Left kidney (tissue), 2 donors: ENCODE data around the gene CATSPERZ. TPM values are rescaled to one million over a fixed set of nuclear protein-coding genes. Genes with fewer than 3 reads are reported as not detected.
"Not testable (repeated sequence)": the region's sequence is repeated elsewhere in the genome, so short reads cannot be mapped to it uniquely, and the experiment has no call there.

ENCODE experiments used
- DNase-seq: peaks from one replicate; pipeline ENCODE4 v3.0.0-alpha.2; 2013
- polyA plus RNA-seq: library from polyadenylated mRNA; unstranded; fragments of 120-200 nt; gene quantifications from one replicate; pipeline ENCODE4 v1.2.1, GENCODE V29; 2013; ENCODE audit not compliant: insufficient read length

The CATSPERZ gene
- polyA plus RNA-seq, 1 donor = not detected

DNA sequence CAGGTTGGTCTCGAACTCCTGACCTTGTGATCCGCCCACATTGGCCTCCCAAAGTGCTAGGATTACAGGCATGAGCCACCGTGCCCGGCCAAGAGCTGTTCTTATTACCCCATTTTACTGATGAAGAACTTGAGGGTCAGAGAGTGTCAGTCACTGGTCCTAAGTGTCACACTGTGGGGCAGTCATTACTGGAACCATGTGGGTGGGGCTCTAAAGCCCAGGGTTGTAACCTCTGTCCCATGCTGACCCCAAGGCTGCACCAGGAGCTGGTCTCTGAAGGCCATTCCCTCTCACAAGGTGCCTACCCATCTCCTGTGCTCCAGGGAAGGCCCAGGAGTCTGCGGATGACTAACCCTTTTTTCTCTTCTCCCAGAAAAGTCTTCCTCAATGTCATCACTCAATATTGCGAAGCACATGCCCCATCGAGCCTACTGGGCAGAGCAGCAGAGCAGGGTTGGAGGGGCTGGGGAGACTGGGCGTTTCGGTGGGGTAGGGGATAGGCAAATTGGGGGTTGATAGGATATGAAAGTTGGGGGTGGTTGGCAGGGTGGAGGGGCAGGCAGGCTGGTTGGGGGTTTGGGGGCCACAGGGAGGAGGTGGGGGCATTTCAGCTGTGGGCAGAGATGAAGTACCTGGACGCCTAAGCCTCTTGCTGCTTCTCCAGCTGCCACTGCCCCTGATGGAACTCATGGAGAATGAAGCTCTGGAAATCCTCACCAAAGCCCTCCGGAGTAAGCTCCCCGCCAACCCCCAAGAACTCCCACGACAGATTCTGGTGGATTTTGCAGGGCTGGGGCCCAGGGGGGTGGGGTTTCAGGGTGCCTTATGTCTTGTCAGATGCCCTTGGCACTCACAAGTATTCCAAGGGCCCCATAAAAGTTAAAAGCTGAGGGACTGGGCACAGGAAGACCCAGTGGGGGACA is 3.2 kb downstream of the CATSPERZ start:
- no peak for DNase-seq

DNA sequence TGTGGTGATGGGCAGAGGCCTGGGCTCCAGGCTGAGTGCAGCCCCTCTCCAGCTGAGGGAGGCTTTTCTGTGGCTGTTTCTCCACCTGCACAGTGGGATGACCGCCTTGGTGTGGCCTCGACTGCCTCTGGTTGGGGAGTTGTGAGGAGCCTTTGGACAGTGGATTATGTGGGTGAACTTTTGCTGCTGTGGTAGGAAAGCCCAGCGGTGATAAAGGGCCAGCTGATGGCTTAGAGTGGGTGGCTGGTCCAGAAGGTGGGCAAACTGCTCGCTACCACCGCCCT is 3.8 kb downstream of the CATSPERZ start:
- DNase-seq = no peak

DNA sequence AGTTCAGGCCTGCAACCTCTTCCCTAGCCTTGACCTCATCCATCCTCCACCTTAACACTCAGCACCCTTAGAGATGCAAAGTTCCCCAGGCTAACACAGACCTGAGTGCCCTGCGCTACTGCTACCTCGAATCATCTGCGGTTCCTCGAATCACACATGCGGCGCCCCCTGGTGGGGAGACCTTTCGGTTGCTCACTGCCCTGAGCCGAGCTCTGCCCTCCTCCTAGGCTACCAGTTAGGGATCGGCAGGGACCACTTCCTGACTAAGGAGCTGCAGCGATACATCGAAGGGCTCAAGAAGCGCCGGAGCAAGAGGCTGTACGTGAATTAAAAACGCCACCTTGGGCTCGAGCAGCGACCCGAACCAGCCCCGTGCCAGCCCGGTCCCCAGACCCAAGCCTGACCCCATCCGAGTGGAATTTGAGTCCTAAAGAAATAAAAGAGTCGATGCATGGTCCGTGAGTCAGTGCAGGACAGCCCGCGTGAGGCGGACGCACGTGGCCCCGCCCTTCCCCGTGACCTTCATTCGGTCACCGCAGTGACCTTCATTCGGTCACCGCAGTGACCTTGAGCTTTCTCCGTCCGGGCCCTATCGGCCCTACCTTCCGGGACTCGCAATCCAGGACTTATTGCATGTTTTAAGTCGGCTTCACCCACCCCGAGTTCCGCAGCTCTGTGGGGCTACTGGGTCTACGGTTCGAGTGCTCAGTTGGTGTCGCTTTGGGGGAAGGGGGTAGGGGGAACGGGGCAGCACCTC is 4.3 kb downstream of the CATSPERZ start:
- DNase-seq = peak; percentile 86

DNA sequence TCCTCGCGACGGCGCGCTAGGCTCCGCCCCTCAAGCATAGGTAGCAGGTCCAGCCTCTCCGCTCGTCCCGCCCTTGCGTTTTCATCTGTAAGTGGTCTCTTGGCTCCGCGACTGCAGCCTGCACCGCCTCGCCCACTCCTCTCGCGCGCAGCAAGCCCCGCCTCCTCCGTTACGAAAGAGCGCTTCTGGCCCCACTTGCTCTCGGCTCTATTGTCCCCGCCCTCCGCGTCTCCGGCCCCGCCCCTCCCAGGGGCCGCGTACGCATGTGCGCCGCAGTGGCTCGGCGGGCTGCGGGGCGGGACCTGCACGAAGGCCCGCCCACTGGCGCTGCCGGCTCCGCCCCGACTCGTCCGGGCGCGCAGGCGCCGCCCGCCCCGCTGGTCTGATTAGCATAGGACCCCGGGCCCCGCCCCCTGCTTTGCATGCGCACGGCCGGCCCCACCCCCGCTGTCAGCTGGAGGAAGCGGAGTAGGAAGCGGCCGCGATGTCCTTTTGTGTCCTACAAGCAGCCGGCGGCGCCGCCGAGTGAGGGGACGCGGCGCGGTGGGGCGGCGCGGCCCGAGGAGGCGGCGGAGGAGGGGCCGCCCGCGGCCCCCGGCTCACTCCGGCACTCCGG is 5.0 kb downstream of the CATSPERZ start, which contains the start of gene ESRRA:
ESRRA (plus strand) TSS at position 450 of the 616 bp plus-strand sequence. CDS start 1,656 bp downstream, outside the sequence.
- DNase-seq = peak; percentile 97

DNA sequence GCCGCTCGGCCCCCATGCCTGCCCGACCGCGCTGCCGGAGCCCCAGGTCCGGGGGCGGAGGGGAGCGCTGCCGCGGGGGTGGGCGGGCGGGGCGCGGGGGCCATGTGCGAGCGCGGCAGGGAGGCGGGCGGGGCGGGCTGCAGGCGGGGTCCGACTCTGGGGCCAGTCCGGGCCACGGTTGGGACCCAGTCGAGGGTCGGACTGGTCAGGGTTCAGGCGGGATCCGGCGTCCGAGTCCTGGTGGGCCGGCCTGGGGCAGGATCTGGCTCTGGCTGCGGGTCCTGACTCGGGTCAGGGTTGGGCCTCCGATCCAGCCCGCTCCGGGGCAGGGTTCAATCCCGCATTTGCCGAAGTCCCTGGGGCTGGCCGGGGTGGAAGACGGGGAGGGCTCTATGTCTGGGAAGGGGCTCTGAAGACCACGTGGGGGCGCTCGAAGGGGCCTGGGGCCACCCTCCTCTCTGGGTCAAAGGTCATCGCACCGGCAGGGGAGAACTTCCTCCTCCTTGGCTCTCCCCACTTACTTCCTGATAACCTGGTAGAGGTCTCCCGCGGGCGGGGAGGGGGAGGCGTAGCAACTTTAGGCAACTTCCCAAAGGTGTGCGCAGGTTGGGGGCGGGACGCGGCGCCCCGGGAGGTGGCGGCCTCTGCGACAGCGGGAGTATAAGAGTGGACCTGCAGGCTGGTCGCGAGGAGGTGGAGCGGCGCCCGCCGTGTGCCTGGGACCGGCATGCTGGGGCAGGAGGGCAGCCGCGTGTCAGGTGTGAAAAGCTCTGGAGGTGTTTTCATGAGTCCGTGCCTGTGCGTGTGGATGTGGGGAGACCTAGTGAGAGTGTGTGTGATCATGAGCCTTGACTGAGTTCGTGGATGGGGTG is 5.8 kb downstream of the CATSPERZ start:
- peak; percentile 46 for DNase-seq

DNA sequence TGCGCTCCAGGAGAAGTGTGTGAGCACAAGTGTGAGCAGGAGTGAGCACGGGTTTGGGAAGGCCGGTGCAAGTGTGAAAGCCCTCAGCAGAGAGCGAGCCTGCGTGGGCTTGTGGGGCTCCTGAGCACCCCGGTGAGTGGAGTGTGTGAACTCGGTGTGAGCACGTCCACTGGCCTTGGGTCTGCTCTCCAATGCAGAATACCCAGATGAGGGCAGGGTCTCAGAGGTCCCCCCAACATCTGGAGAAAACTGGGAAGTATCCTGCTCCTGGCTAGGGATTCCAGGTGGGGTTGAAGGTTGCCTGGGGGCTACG is 6.4 kb downstream of the CATSPERZ start:
- no peak for DNase-seq

DNA sequence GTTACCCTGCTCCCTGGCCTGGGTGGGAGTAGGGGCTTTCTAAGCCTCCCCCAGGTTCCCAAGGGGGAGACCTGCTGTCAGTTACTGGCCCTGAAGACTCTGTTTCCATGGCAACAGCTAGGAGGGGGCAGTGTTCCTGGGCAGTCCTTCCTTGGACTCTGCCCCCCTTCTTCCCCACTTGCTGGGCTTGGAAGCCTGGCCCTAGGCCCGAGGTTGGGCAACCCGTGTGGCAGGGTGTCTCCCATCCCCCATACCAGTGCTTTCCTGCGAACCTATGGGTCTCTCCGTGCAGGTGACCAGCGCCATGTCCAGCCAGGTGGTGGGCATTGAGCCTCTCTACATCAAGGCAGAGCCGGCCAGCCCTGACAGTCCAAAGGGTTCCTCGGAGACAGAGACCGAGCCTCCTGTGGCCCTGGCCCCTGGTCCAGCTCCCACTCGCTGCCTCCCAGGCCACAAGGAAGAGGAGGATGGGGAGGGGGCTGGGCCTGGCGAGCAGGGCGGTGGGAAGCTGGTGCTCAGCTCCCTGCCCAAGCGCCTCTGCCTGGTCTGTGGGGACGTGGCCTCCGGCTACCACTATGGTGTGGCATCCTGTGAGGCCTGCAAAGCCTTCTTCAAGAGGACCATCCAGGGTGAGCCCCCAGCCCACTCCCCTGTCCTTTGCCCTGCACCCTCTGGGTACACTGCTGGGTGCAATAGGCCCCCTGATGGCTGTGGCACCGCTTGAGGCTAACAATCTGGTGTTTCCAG is 6.9 kb downstream of the CATSPERZ start:
- no peak for DNase-seq

DNA sequence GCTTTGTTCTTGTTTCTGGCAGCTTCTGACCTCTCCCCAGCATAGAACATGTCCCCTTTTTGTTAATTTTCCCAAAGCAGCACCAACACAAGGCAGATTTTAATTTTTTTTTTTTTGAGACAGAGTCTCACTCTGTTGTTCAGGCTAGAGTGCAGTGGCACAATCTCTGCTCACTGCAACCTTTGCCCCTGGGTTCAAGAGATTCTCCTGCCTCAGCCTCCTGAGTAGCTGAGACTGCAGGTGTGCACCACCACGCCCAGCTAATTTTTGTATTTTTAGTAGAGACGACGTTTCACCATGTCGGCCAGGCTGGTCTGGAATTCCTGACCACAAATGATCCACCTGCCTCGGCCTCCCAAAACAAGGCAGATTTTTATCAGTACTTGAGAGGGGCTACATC is 7.6 kb downstream of the CATSPERZ start:
- DNase-seq = not testable (repeated sequence)

DNA sequence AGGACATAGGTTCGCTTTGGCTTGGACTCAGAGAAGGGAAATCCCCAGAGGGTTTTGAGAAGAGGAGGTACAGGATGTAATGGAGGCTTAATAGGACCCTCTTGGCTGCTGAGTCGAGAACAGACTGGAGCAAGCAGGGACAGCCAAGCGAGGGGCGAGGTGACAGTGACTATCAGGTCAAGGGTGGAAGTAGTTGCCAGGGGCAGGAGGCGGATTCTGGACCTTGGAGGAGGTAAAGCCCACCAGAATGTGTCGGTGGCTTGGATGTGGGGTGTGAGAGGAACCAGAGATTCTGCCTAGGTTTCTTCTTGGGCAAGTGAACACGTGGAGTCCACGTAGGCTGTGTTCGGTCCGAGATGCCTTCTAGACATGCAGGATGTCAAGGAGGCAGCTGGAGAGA is 12.8 kb downstream of the CATSPERZ start:
- DNase-seq = no peak

DNA sequence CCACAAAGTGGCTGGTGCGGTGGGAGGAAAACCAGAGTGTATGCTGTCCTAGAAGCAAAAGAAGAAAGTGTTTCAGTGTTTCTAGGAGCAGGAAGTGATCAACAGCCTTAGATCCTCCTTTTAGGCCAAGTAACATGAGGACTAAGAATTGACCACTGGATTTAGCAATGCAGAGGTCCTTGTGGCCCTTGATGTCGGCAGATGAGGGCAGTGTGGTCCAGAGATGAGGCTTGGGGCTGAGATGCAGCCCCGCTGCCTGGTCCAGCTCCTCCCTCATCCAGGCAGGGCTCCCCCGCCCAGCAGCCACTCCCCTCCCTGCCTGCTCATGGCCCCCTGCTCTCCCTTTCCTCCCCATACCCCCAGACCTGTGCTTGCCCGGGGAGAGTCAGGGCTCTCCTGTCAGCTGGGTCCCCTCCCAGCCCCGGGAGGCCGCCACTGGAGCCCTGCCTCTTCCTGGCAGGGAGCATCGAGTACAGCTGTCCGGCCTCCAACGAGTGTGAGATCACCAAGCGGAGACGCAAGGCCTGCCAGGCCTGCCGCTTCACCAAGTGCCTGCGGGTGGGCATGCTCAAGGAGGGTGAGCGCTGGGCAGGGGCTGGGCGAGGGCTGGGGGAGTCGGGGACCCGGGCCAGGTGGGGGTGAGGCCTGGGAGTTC is 13.5 kb downstream of the CATSPERZ start:
- DNase-seq = no peak

DNA sequence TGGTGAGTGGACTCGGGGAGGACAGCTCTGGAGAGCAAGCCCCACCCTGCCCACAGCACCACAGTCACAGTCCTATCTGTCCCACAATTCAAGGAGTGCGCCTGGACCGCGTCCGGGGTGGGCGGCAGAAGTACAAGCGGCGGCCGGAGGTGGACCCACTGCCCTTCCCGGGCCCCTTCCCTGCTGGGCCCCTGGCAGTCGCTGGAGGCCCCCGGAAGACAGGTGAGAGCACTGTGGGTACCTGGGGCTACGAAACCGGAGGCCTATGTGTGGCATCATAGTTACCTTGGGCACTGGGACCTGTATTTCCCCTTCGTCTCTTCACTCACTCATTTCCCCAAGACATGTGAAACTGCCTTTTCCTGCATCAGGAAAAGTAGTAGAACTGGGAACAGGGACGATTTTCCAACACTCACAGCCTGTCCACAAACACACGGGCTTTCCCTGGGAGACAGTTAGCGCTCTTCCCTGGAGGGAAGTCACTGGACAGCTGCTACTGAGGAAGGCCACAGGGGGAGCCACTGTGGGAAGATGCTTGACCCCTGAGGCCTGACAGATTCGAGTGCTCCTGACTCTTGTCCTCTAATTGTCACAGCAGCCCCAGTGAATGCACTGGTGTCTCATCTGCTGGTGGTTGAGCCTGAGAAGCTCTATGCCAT is 14.1 kb downstream of the CATSPERZ start:
- no peak for DNase-seq

DNA sequence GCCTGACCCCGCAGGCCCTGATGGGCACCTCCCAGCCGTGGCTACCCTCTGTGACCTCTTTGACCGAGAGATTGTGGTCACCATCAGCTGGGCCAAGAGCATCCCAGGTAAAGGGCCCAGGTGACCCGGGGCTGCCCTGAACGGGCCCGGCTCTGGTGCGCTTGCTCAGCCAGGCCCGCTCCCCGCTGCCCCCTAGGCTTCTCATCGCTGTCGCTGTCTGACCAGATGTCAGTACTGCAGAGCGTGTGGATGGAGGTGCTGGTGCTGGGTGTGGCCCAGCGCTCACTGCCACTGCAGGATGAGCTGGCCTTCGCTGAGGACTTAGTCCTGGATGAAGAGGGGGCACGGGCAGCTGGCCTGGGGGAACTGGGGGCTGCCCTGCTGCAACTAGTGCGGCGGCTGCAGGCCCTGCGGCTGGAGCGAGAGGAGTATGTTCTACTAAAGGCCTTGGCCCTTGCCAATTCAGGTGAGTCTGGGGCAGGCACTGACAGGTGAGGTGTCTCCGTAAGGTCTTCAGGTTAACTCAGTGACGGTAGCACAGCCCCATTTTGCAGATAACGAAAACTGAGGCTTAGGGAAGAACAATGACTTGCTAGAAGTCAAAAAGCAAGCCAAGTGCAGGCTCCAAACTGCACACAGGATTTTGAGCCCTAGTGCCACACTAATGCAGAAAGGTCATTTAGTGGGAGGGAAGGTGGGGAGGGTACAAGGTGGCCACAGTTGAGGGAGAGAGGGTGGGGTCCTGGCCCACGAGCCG is 14.8 kb downstream of the CATSPERZ start:
- no peak for DNase-seq

DNA sequence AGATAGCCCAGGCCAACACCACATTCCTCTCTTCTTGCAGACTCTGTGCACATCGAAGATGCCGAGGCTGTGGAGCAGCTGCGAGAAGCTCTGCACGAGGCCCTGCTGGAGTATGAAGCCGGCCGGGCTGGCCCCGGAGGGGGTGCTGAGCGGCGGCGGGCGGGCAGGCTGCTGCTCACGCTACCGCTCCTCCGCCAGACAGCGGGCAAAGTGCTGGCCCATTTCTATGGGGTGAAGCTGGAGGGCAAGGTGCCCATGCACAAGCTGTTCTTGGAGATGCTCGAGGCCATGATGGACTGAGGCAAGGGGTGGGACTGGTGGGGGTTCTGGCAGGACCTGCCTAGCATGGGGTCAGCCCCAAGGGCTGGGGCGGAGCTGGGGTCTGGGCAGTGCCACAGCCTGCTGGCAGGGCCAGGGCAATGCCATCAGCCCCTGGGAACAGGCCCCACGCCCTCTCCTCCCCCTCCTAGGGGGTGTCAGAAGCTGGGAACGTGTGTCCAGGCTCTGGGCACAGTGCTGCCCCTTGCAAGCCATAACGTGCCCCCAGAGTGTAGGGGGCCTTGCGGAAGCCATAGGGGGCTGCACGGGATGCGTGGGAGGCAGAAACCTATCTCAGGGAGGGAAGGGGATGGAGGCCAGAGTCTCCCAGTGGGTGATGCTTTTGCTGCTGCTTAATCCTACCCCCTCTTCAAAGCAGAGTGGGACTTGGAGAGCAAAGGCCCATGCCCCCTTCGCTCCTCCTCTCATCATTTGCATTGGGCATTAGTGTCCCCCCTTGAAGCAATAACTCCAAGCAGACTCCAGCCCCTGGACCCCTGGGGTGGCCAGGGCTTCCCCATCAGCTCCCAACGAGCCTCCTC is 15.7 kb downstream of the CATSPERZ start:
- not testable (repeated sequence) for DNase-seq

DNA sequence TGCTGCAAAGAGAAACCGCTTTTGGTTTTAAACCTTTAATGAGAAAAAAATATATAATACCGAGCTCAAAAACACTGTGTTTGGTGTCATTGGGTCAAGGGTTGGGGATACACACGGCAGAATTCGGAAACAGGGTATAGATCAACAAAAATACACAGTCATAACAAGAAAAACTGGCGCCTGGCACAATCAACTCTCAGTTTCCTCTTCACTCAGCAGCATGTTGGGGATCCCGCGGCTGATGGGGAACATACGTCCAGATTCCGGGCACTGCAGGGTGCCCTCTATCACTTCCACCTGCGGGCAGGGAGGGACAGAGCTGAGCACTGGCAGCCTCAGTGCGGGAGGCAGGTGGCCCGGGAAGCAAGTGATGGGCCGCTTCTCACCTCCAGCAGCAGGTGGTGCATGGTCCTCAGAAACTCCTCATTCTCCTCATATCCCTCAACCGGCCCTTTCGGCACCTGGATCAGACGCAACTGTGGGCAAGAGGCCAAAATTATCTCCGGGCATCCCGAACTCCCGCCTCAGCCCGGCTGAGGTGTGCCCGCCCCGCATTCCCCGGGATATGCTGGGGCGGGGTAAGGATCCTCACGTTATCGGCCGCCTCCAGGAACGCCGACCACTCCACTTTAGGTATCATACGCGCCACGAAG is 16.6 kb downstream of the CATSPERZ start:
- DNase-seq = no peak

DNA sequence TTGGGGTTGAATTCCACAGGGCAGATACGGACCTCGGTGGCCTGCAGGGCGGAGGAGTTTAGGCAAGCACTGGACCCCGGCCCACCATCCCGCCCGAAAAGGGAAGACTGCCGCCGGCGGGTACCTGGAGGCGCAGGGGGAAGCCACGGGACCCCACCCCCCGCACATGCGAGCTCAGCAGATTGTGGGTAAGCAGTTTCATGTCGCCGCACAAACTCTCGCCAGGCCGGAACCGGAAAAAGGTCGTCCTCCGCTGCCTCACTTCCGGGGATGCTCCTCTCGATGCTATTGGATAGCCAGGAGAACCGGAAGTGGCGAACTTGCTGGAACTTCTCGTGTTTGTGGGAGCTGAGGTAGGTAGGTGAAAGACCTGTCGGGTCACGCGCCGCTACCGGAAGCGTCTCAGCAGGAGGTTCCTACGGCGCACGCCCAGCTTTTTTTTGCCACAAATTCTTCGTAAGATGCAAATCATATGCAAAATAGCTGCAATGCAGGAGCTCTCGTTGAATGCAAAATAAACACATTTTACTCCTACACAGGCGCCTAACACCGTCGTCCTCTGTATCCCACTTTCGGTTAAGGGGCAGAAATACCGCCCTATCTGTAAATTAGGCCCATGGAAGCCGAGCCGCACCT is 17.3 kb downstream of the CATSPERZ start, which contains the start of gene TRMT112:
TRMT112 (minus strand) TSS at position 235 of the 636 bp plus-strand sequence; CDS start at position 202, 33 bp downstream.
- DNase-seq = peak; percentile 96

DNA sequence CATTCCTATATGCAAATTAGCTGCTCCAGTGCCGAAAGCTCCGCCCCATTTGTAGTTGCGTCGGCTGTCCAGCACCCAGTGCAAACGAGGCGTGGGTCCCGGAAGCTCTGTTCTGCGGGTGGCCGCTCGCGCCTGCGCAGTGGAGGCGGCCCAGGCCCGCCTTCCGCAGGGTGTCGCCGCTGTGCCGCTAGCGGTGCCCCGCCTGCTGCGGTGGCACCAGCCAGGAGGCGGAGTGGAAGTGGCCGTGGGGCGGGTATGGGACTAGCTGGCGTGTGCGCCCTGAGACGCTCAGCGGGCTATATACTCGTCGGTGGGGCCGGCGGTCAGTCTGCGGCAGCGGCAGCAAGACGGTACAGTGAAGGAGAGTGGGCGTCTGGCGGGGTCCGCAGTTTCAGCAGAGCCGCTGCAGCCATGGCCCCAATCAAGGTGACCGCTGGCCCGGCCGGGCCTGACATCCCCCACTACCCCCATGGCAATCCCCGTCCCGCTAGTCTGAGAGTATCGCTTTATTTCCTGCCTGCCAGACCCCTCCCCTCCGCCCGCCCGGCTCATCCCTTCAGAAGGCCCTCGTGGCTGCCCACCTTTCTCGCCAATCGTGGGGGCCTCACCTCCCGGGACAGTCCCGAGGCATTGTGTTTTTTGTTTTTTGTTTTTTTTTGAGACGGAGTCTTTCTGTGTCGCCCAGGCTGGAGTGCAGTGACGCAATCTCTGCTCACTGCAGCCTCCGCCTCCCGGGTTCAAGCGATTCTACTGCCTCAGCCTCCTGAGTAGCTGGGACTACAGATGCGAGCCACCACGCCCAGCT is 18.0 kb downstream of the CATSPERZ start, which contains the start of gene PRDX5:
PRDX5 (plus strand) TSS at position 161 of the 805 bp plus-strand sequence; CDS start at position 256, 95 bp downstream.
- peak; percentile 93 for DNase-seq
